HG03571 (cell line): ENCODE results near the gene DGKB.

Experiments
- ATAC-seq: cut with Tn5 transposase; IDR thresholded peaks from one replicate; pipeline ENCODE4 v1.9.1; 2021; ENCODE audit not compliant: unreplicated experiment

DGKB gene

GRCh38 chr7:14902589-14903067, at the start of gene DGKB:
TSS of gene DGKB (minus strand) at chr7:14902751.
- ATAC-seq, result no peak

- no peak for ATAC-seq
These were observed 47.5 kb upstream of the DGKB start for GRCh38 chr7:14950013-14950412.

- ATAC-seq, result no peak
These were observed 35.6 kb upstream of the DGKB start for GRCh38 chr7:14938181-14938580.

DNA sequence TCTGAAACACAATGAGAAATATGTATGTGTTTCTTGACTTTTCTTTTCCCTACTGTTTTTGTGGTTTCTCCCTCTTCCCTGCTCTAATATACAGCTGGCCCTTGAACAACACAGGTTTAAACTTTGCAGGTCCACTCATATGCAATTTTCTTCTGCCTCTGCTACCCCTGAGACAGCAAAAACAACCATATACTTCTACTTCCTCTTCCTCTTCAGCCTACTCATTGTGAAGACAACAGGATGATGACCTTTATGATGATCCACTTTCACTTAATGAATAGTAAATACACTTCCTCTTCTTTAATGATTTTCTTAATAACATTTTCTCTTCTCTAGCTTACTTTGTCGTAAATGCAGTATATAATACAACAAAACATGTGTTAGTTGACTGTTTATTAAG, 35.0 kb upstream of the DGKB start:
- no peak for ATAC-seq

GRCh38 chr7:14936554-14936953, 34.0 kb upstream of the DGKB start:
- ATAC-seq, result no peak

DNA sequence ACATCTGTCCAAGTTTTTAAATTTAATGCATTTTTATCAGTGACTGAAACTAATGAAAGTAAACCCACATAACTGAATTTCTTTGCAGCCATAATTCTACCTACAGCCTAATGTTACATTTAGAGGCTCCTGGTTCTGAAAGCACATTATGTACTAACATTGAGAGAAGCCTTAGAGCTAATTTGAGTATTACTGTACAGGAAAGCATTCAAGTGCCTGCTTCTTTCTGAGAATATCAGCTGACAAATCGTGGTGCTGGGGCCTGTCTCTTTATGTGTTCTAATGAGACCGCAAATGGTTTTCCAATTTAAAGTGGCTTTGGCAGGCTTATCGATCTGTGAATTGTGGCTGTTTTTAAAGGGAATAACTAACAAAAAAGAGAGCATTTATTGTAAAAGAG, 32.3 kb upstream of the DGKB start:
- ATAC-seq, result no peak

DNA sequence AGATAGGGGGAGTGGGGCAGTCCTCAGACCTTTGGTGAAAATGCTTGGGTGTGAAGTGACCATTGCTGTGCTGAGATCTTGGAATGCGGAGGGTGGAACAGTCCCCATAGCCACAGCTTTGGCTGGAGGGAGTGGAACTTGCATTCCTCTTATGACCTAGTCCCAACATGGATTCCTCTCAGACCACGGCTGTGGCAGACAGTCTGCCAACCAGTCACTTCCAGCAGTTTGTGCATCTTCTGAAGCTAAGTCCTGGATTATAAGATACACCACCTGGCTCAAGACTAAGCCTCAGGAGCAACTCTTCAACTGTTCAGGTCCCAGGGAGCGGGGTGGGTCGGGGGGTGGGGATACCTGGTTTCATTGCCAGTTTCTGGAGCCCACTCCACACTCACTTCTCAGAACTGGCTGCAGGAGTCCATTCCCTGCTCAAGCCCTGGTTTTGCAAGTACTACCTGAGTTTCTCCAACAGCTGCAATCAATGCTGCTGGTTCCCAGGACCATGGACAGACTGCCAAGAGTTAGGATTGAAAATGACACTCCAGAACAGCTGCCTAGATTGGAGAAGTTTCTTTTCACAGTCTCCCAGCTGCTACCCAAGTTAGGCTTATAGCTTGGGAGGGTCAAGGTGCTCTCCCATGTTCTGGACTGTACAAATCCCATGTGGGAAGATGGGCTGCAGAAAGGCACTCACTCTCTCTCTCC, 29.1 kb upstream of the DGKB start:
- no peak for ATAC-seq

- ATAC-seq, result no peak
These were observed 21.8 kb upstream of the DGKB start for GRCh38 chr7:14924398-14924797.

DNA sequence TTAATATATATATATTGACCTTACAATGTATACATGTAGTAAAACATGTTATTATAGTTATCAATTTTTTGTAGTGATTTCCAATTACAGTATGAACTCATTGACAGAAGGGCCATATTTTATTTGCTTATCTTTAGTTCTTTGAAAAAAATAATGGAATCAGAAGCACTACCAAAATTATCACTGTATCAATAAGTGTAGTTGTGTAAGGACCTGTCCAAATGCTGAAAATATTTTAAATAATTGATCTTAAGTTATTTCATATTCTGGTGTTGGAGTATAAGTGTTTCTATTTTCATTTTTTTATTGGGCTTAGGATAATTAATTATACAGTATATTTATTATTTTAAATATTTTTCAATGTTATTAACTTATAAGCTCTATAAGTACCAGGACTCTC, 8.5 kb upstream of the DGKB start:
- ATAC-seq, result no peak

GRCh38 chr7:14908697-14909096, 6.1 kb upstream of the DGKB start:
- no peak for ATAC-seq

GRCh38 chr7:14905764-14906163, 3.2 kb upstream of the DGKB start:
- no peak for ATAC-seq

DNA sequence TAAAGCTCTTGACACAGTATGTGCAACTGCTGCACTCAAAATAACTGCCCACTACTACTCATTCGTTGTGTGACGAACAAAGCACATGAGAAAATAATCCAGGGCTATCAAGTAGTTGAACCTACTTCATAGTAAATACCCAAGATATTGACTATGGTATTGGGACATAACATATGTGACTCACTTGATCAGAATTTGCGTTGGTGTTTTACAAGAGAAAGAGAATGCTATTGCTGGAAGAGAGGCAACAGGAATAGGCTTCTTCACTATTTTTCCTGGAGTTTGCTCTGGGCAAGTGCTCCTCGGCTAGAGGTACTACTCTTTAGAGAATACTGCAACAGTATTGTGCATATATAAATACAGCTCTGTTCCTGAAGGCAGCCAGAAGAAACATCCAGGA, 2.5 kb downstream of the DGKB start:
- no peak for ATAC-seq

GRCh38 chr7:14899030-14899429, 3.5 kb downstream of the DGKB start:
- ATAC-seq, result no peak

GRCh38 chr7:14896461-14896860, 6.1 kb downstream of the DGKB start:
- no peak for ATAC-seq

GRCh38 chr7:14894826-14895225, 7.7 kb downstream of the DGKB start:
- ATAC-seq, result no peak

DNA sequence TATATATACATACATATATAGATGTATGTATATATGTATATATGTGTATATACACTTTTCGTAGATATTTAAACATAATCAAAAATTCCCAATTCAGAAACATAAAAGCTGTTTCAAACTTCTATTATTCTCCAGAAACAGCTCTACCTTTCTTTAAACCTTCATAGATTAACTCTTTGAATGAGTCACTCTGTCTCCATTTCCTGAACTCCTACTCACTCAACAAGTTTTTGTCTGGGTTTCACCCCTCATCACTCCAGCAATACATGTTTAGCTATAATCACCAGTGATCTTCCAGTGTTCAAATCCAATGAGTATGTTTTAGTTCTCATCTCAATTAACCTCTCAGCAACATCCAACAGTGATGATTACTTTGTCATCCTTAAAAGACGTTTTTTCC, 9.6 kb downstream of the DGKB start:
- no peak for ATAC-seq

GRCh38 chr7:14891289-14891688, 11.3 kb downstream of the DGKB start:
- ATAC-seq, result no peak

GRCh38 chr7:14888962-14889361, 13.6 kb downstream of the DGKB start:
- ATAC-seq, result no peak

GRCh38 chr7:14886533-14886932, 16.0 kb downstream of the DGKB start:
- no peak for ATAC-seq

DNA sequence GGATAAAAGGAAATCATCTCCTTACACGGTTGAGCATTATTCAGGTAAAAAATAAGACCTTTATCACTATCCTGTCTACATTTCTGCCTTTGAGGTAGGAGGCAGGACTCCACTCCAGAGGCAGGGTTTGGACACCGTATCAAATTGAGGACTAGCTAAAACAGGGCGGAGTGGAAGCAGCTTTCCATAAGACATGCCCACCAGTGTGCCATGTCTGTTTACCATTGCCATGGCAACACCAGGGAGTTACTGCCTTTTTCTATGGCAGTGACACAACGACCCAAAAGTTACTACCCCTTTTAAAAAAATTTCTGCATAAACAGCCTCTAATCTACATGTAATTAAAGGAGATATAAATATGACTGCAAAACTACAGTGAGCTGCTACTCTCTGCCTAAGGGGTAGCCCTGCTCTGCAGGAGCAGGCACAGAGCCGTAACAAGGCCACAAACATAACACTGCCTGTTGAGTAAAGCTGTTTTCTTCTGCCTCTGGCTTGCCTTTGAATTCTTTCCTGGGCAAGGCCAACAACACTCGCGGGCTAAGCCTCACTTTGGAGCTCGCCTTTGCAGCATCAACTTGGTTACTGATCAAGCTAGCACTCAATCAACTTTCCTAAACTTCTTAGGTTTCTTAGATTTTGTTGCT, 26.5 kb downstream of the DGKB start:
- no peak for ATAC-seq

DNA sequence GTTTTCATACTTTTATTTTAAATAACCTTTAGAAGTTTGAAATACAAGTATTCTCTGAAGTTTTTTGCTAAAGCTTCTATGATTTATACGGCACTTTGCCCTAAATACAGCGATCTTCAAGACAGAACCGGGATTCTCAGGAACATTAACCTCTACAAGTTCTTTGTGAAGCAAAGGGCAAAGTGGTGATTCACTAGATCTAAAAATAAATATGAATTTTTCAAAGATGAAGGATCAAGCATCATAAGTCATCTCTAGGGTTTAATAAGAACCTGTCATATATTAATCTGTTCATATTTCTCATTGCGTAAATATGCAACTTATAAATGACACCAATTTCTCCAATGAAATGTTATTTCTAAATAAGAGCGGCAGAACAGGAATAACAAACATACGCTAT, 30.7 kb downstream of the DGKB start:
- no peak for ATAC-seq

GRCh38 chr7:14870394-14870793, 32.2 kb downstream of the DGKB start:
- no peak for ATAC-seq

DNA sequence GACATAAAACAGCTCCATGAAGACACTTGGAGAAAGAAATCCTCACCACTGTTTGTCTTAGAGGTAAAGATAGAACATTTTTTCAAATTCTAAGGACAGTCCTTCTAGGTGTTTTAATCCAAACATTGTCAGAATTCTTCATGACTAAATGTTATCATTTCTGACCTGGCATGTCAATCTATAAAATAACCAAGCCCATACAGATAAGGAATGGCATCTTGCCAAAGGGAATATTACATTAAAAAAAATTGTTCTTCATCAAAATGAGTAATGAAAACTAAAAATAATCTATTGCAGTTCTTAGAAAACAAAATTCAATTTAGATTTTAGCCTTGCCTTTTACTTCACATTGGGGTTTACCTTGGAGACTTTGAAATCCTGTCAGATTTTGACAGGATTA, 33.6 kb downstream of the DGKB start:
- no peak for ATAC-seq
